ENCODE results near the gene TGFBR1.

TGFBR1 gene

DNA sequence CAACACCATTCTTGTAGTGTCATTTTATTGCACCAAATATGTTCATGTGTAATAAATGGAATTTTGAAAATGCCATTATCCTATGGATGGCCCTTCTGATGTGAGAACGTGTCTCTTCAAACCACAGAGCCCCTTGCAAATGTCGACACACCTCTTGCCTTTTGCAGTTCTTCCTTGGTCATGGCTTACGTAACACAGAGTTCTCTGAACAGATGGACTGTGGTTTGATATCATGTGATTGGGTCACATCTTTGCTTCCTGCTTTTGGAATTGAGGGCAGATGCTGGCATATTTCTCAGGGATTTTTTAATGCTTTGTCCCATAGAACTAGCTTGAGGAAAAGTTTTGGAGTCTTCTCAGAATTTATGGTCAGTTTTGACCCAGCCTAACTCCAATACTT is 4.6 kb downstream of the TGFBR1 start:
- no peak for DNase-seq

DNA sequence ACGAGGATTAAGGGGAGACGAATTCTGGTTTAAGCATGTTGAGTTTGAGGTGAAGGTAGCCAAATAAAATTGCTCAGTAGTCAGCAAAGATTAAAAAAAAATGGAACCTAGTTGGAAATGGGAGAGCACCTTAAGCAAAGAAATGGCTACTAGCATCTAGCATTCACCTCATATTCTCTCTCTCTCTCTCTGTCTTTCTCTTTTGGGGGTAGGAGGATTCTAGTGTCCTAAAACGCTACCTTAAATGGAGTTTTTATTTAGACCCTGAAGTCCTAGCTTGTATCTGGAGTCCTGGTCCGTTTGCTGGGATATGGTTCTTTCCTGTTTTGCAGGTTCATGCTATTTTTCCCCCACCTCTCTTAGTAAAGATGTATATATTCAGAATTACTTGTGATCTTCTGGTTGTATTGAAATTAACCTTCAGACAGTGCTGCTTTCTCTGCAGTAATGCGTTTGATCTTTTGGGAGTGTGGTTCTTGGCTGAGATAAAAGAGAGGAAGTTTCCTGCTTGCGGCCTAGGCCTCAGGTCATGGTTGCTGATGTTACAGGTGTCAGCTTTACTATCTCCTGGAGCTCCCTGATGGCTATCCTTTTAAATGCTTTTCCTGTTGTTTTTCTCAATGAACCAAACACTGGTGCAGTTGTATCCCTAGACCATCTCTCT is 8.0 kb downstream of the TGFBR1 start:
- peak; percentile 25 for DNase-seq

DNA sequence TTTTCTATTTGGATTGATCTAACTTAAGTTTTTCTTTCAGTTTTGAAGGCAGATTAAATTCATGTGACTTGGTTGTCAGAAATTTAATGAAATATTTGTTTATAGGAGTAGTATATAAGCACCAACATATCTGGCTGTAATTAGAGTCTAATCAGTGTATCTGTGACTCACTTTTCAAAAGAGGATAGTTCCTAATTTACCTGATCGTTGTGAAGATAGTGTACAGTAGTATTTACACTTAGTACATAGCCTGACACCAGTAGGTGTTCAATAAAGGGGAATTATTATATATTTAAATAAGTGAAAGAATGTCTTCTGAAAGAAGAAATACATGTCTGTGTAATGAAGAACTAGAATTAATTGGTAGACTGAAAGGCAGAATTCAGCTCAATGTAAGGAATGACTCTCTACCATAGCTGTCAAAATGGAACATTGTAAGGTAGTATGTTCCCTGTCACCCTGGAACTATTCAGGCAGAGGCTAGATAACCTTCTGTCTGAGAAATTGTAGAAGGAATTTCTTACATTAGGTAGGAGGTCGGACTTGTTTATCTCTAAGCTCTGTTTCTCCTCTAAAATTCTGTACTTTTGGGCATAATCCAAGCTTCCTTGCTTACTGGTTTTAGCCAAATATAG is 8.6 kb downstream of the TGFBR1 start:
- DNase-seq: no peak

DNA sequence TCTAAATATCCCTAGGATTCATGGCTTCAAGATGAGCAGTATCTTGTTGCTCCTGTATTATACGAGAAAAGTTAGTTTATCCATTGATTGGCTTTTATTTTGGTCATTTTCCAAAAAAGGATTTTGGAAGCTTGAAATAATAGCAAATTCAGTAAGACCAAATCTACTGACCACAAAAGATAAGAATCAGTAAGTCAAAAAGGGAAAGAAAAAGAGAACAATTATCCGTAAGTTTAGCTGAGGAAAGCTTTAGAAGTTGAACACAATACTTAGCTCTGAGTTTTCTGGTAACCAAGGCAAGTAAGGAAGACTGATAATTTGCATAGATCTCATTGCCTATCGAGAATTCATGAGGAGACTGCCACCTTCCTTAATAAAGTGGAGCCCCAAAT is 9.1 kb downstream of the TGFBR1 start:
- DNase-seq: no peak

DNA sequence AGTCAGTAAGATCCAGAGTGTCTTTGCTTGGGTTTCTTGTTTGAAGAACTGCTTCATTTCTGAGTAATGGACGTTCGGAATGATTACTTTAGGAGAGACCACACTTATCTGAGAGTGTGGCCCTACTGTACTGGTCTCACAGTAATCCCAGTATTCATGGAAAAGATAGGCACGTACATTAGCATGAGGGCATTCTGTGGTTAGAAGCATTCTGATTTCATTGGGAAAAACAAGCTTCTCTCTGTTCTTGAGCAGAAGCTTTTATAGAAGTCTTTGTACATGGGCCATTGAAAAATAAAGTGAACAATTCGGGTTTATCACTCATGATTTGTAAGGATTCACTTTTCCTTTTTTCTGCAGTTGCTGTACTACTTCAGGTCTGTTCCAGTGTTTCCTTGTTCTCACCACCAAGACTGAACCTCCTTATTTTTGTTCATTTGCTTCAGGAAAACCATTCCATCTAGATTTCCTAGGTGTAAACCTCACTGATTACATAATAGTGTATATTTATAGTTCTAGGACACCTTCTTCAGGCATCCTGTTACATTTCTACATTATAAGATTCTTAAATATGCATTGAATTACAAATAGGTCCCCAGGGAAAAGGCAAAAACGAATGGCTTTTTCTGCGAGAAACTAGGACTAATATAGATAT is 10.1 kb downstream of the TGFBR1 start:
- DNase-seq: no peak

DNA sequence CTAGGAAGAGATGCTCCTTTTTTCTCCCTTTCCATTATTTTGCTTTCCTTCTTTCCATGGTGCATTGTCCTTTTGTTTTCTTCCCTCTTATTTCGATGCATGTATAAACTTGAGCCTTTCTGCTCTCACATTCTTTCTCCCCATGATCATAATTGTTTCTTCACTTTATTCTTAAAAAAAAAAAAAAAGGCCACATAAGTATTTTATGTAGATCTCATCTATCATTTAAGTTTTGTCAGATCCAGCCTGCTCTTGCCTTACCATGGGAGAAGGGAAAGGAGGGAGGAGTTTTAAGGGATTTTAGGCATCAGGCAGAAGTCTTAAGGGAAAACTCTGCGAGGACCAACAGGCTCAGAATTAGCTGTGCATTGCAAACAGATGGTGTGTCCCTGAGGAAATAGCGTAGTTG is 11.1 kb downstream of the TGFBR1 start:
- no peak for DNase-seq

DNA sequence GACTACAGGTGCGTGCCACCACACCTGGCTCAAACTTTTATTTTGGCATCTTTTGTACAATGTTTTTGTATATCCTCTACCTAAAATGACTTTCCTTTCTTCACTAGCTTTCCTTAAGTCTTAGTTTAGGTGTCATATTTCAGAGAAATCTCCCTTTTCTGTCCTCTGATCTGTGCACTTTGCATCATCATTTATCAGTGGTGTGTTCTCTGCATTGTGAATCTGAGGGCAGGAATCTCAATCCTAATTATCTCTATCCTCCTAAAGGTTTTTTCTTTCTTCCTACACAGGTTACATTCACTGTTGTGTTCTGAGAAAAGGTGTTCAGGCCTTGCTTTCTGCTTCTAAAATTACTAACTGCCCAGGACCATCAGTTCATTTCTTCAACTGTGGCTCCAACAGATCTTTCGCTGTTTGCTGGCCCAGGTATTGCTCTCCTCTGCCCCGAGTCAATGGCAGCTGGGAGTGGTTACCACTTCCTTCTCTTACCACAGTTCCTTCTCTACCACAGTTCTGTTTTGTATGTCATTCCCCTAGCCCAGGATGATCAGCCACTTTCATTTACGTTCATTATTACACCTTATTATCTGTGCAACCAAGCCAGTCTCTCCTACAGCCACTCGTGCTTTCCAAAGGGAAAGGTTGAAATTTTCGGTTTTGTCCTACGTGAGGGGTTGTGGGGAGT is 14.0 kb downstream of the TGFBR1 start:
- DNase-seq: peak; percentile 87

DNA sequence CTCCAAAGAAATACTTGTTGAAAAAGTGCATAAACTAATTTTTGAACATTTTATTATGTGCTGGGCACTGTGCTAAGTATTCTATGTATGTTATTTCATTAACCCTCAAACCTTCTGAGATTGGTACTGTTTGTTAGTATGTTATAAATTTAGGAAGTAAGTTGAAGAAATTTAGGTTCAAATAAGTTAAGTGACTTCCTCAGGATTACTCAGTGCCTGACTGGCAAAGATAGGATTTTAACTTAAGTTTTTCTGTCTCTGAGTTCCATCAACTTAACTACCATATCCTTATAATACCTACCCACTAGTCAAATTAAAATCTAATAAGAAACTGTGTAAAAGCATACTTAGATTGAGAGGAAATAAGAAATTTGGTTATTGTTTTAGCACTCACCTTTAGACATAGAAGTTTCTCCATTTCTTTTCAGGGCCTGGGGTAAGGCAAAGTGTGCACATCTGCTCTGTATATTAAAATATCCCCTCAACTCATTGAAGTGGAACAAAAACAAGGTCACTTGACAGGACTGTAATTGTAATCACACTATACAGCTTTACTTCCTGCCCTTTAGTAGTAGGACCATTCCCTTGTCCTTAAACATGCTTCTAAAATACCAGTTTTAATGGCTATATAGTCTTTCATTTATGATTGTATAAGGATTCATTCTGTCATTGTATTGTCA is 15.2 kb downstream of the TGFBR1 start:
- DNase-seq: no peak

DNA sequence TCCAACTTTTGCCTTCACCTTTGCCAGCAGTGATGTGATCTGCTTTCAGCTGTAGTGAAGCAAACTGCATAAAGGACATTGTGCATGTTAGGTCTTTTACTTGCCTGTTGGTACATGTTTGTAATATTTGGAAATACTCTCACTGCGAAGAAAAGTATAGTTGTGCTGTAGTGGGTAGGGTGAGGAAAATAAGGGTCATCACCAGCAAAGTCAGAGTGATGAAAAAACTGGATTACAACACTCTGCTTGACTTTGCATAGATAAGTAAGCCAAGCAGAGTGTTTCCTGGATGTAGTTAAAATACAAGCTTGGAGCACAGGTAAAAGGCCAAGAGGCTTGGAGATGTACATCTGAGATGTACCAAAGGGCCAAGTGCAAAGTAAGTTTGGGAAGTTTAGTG is 16.7 kb downstream of the TGFBR1 start:
- DNase-seq: no peak

DNA sequence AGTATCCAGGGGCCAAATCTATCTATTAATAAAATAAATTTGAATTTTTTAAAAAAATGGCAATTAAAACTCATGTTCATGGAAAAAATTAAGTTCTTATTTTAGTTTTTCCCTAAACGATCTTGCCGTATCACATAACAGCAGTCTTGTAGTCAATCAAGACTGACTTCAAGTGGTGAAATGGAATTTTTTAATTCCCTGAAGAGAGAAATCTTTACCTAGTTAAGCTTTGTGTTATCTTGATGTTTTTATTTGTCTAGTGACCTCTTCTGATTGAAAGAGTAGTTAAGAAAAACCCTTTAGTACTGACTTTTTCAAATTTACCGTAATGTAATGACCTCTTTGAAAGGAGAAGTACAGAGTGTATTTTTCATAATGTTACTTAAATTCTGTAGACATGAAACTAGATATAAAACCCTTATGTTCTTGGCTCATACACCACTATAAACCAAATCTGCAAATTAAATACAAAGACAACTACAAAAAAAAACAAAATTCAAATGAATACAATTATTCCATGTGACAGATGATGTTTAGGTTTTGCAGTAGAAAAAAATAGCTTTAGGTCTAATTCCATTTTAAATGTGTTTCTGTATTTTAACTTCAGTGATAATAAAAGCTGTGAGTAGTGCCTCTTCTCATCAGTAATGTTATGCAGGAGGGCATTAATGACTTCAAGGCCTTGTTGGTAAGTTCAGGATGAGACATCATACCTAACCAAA is 19.8 kb downstream of the TGFBR1 start:
- no peak for DNase-seq

DNA sequence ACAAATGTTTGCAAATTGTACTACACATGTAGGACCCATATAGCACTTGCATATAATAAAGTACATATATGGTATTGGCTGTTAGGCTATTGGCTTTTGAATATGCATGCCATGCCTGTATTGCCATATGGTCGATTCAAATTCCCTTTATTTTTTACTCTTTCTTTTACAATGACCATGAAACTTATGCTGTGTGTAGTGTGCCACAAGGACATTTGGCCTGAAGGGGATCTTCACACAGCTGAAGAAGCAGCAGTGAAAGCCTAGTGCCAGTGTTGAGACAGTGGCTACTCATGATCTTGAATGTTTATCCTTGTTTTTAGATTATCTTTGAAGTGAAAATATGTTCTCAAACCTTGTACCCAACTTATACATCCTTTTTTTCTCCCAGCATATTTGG is 20.5 kb downstream of the TGFBR1 start:
- DNase-seq: no peak

DNA sequence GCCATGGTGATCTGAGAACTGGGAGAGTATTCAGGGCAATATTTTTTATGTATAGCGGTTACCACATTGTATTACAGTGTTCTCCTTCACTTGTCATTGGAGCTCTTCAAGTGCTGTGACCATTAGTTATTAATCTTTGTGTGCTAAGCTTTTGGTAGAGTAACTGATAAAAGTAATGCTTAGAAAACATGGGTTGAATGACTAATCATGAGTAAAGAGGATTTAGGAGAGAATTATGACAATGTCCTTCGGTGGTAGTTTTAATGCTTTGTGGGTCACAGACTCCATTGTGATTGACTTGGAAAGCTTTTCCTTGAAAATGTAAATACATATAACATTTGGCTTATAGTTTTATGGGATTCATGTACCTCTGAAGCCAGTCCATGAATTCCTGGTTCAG is 21.4 kb downstream of the TGFBR1 start:
- DNase-seq: no peak

DNA sequence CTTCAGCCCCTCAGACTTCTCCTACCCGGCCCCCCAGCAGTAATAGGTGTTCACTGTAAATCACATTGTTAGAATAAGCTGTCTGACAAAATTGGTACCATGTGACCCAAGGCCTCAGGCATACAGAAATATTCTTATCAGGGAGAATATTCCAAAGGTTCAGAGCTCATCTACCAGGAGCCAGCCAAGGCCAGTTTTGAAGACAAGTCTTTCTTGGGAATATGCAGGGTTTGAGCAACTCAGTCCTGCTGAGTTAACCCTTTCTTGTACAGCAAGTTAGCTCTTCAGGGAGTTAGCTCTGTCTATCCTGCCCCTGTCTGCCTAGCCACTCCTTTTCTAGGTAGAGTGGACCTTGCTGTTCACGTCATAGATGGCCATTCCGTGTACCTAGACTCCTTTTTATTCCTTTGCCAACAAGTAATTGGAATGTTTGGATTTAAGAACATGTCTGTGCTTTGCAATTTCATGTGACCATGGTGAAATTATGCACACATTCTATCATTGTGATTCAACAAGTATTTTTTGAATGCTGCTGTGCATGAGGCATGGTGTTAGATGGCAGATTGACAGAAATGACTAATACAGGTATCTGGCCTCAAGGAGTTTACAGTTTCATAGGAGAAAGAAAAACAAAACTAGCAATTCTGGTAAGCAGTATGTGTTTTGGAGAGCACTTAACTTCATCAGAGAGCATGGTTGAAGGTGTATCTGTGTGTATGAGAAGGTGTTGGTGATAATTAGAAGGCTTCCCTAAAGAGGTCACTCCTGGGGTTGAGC is 22.6 kb downstream of the TGFBR1 start:
- DNase-seq: peak; percentile 57

DNA sequence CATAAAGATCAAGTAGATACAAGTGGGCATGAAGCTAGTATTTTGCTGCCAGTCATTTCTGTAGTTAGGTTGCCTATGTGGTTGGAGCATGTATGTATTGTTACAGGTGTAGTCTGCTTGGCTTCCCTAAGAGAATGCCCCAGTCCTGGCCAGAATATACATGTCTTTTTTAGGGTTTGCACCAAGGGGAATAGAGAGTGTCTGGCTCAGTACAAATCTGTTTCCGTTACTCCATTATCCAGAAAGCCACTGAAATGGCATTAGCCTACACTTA is 23.2 kb downstream of the TGFBR1 start:
- peak; percentile 47 for DNase-seq

DNA sequence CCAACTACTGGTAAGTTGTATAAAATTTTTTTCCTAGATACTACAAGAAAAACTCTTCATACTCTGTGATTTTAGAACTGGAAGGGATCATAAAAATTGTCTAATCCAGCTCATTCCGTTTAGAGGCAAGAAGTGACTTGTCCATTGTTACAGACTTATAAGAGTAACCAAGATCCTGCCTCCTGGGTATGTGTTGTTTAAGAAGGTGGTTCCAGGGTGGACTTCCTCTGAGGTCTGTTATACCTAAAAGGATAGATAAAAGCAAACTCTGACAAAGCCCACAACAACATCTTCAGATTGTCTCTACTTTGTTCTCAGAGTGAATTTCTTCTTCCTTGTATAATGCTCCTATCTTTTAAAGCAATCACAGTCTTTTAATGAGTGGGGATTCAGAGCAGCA is 24.2 kb downstream of the TGFBR1 start:
- no peak for DNase-seq

DNA sequence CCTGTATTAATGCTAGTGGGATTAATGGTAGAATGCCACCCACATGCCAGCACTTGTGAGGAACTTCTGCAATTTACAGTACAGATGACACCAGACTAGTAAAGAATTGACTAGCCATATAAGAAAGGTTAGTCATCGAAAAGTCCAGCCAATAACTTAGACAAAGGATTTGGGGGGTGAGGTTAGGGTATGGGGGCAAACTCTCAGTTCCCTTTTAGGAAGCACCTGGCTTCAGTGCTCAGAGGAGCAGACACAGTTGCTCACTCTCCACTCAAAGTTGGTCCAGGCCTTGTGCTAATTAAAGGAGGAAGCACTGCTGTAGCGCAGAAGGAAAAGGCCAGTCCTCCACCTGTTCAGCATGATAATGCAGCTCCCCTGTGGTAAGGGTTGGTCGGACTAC is 25.2 kb downstream of the TGFBR1 start:
- no peak for DNase-seq

DNA sequence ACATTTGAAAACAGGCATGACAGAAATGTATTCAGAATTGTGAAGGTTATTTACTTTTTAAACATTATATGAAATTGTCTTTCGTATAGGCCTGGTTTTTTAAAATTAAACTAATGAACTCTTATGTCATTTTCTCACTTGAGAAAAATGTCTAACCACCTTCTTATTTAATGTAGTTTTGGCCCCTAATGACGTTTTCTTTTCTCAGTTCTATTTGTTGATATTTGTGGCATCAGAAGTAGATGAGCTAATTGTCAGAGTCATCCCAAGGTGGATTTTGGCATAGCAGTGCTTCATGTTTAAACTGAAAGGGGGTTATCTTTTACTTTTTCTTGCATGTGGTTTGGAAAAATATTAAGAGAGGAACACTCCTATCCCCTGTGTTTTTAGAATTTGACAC is 28.2 kb downstream of the TGFBR1 start:
- no peak for DNase-seq

DNA sequence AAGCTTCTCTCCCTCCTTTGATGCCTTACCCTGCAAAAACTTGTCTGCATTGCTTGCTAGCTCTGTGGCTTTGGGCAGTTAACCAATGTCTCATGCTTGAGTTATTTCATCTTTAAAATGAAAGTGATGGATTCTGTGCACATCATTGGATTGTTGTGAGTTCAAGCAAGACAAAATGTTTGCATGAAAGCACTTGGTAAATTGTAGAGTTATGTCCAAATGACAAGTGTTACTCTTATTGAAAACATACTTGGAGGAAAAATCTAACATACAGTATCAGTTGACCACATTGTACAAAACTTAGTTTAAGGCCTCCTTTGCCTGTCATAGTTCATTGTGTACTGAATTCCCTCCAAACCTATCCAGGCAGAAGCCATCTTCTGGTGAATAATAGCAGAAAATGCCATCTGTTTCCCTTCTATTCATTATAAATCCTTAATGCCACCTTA is 30.0 kb downstream of the TGFBR1 start:
- no peak for DNase-seq

DNA sequence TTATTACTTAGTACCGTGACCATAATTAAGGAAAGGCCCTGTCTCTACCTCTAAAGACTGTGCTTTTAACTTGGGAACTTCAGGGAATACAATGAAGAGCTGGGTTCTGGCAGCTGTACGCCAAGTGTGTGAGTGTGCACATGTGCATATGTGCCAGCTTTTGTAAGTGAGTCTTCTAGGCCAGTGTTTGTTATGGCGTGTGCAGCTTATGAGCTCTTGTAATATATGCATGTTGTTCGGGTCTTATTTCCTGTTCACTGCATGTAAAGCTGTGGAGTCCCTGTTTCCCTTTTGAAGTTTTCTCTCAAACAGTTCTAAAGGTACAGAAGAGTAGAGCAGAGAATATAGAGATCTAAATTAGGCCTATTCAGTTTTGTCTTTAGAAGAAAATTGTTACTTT is 30.5 kb downstream of the TGFBR1 start:
- DNase-seq: no peak

DNA sequence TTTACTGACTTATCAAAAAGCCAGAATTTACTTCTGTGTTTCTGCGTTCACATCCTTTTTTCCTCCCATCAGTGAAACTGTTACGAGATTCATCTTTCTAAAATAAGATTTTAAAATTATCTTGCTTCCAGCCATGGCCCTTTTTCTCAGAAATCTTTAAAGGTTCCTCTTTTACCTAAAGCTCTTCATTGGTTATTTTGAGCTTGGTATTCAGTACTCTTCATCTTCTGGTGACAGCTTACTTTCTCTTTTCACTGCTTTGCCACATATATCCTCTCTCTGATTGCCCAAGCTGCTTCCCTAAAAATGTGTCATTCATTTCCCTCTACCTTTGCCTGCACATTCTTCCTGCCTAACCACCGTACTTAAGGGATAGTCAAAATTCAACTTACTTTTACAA is 32.3 kb downstream of the TGFBR1 start:
- no peak for DNase-seq

DNA sequence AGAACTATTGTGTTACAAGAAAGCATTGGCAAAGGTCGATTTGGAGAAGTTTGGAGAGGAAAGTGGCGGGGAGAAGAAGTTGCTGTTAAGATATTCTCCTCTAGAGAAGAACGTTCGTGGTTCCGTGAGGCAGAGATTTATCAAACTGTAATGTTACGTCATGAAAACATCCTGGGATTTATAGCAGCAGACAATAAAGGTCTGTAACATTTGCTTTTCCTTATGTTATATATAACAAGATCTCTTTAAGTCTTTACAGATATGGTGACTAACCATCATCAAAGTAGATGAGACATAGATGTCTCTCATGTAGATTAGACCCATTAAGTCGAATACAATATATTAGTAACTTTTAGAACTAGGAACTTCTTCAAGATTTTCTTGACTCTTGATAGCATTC is 33.0 kb downstream of the TGFBR1 start:
- no peak for DNase-seq
